SIG-M5 treated with dmso at 0.1 percent for 504 hours (cell line): ENCODE data around the gene HSD3B2.
A peak's percentile ranks its signal among the peaks of the same experiment; 100 is the strongest.
"Not testable (repeated sequence)": the region's sequence is repeated elsewhere in the genome, so short reads cannot be mapped to it uniquely, and the experiment has no call there.

ENCODE experiments used
- DNase-seq: peaks from one replicate; lab custom pipeline; 2025; ENCODE audit not compliant: unreplicated experiment; lab: John Stamatoyannopoulos, UW

Gene HSD3B2

GRCh38 chr1:119414950-119415349, at the start of gene HSD3B2:
TSS of gene HSD3B2 (plus strand) at chr1:119415150. CDS start at chr1:119415420, 270 bp downstream.
- no peak for DNase-seq

DNA sequence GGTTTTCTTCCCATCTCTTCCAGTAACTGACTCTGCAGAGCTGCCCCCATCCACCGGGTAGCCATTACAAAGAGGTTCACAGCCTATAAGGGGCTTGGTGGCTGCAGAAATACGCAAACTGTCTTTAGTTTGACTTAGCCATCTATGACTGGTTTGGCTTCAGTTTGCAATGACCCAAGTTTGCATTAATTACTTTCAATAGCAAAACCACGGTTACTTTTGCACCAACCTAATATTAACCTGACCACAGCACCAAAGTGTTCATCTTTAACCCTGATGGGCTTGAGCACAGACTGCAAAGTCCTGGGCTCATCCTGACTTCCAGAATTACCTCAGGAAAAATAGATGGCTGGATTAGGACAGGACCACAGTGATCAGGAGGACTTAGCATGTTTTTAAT, 48.5 kb upstream of the HSD3B2 start:
- no peak for DNase-seq

DNA sequence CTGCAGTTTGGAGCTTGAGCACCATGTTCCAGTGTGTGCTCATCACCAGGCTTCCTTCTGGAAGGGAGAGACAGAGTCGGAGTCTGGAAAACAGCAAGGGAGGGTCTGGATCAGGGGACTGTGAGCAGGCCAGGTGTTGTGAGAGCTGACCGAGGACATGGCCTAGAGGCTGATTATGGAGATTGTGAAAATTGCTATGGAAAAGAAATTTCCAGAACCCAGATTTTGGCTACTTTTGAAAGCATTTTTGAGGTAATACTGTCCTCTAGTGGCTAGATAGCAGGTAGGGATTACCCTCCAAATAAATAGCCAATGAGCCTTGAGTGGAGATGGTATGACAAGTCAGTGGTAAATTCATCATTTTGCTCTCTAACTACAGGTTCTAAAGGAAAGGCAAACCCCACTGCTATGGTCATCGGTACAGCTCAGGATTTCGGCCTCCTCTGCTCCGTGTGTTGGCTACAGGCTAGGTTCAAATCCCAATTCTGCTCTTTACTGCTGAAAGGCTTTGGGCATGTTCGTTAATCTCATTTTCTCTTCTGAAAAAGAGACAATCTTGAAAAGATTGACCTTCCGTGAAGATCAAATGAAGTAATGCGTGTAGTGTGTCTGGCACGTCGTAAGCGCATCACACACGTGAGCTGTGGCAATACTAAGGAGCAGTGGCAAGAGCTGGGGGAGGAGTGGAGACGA, 47.4 kb upstream of the HSD3B2 start:
- DNase-seq: peak; percentile 22

GRCh38 chr1:119368554-119368953, 46.4 kb upstream of the HSD3B2 start, which contains the start of gene HAO2:
TSS of gene HAO2 (plus strand) at chr1:119368785. CDS start at chr1:119381086, 12,301 bp downstream.
- no peak for DNase-seq

DNA sequence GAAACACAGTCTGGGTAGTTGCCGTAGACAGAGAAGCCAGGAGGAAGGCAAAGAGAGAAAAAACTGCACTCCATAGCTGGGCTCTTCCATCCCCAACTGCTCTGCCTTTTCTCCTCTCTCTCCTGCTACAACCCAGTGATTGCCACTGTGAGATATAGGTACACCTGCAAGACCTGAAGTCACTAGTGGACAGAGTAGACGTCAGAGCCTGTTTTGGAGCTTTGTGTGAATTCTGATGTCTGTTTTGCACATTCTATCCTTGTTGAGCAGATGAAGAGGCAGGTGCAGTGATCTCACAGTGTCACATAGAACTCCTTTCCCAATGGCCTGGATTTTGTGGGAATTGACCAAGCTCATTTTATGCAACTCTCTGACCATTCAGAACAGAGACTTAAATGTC, 44.2 kb upstream of the HSD3B2 start:
- DNase-seq: no peak

DNA sequence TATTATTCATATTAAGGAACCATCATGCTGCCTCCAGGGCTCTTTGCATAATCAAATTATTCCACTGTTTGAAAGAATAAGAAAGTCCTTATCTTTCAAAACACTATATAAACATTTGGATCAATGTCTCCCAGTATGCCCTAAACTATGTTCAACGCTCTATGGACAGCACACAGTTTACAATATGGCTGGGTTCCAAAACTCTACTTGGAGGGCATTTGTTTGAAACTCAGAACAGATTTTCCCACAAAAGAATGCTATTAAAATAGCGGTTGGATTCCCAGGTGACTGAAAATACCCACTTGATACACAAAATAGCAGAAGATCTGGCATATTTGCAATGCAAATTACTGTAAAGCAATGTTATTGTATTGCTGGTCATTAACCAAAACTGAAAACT, 43.1 kb upstream of the HSD3B2 start:
- no peak for DNase-seq

DNA sequence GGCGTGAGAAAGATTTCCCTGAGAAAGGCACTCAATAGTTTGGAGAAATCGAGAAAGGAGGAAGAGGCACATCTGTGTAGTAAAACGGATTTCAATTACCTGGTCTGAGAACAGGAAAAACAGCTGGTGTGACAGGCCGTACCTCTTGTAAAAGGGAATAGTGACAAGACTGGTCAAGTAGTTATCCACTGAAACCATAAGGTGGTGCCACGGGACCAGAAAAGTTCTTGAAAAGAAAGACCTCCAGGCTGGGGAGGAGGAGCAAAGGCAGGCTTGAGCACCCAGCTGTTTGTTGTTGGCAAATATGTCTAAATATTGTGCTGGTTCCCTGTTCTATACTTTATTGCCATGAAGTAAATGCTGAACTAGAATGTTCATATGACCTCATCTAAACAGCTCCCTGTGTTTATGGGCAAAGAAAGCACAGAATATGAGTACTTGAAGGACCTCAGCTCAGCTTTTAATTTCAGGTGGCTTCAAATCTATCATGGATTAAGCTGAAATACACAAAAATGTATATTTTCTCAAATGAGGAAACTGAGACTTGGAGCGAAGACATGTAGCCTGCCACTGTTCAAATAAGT, 42.4 kb upstream of the HSD3B2 start:
- DNase-seq: peak; percentile 47

DNA sequence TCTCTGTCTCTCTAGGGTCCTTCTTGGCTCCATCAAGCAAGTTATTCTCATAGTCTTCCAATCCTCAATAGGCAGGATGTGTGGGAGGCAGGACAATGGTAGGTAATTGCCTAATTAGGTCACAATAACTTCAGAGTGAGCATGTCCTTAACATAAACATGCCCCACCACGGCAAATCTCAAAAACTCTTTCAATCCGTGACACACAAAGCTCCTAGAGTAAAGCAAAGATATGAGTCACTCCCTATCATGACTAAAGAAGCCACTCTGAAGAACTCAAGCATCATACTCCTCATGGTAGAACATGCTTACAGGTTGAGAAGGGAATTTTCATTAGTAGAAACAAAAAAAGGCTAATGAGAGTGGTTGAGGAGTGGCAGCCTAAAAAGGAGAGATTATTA, 41.5 kb upstream of the HSD3B2 start:
- no peak for DNase-seq

DNA sequence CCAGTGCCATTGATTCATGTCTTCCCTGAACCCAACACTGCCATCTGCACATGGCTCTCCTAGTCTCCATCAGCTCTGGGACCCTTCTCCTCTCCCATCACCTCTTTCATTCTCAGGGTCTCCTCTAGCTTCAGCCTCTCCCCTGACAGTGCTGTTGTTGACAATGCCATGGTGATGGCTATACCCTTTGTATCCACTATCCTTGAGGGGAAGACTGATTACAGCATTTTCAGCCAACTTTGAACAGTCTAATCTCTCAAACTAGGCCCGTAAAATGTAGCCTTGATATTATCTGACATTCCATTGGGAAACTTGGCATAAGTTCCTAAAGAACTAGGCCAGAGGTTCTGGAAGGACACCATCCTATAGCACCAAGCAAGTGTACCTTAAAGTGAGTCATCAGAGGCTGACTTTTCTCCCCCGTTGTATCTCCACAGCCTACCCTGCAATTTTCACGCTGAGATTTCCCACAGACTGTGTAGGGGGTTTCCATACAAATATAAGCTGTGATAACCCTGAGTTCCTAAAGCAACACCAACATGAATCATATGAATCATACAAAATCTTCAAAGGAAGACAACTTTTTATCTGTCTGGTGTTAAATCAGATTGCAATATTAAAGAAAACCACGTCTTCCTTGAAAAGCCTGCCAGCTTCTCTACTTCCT, 40.6 kb upstream of the HSD3B2 start:
- DNase-seq: no peak

GRCh38 chr1:119375366-119375765, 39.6 kb upstream of the HSD3B2 start:
- DNase-seq: no peak

GRCh38 chr1:119376594-119376993, 38.4 kb upstream of the HSD3B2 start:
- no peak for DNase-seq

DNA sequence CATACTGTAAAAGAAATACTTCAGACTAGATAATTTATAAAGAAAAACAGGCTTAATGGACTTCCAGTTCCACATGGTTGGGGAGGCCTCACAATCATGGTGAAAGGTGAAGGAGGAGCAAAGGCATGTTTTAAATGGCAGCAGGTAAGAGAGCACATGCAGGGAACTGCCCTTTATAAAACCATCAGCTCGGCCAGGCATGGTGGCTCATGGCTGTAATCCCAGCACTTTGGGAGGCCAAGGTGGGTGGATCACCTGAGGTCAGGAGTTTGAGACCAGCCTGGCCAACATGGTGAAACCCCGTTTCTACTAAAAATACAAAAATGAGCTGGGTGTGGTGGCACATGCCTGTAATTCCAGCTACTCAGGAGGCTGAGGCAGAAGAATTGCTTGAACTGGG, 37.4 kb upstream of the HSD3B2 start:
- DNase-seq: not testable (repeated sequence)

DNA sequence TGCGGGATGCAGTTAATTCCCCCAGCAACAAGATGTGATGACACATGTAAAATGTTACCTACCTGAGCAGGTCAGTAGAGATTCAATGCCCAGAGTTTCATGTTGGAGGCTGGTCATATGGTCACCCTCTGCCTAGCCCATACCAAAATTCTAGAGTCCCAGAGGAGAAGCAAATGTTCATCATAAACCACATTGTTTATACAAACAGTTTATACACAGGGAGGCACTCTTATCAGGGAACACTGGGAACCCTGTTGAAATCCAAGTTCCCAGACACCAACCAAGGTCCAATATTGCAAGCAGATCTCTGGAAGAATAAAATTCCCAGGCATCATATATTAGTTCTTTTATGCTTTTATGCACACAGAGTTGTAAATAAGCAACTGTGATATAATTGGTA, 35.8 kb upstream of the HSD3B2 start:
- no peak for DNase-seq

DNA sequence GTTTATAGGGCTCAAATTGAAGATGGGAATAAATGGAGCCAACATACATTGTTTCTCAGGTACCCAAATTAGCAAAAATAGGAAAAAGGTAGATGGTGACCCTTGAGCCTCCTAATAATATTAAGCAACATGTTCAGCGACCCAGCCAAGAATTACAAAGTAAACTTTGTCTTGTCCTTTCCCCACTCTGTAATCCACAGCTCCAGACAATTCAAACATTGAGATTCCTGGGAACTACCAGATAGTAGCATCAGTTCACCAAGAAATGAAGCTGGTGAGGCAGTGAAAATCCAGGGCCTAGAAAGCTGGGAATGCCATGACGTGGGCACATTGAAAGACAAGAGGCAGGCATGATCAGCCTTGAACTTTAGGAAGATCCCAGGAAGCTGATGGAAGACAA, 34.6 kb upstream of the HSD3B2 start:
- no peak for DNase-seq

DNA sequence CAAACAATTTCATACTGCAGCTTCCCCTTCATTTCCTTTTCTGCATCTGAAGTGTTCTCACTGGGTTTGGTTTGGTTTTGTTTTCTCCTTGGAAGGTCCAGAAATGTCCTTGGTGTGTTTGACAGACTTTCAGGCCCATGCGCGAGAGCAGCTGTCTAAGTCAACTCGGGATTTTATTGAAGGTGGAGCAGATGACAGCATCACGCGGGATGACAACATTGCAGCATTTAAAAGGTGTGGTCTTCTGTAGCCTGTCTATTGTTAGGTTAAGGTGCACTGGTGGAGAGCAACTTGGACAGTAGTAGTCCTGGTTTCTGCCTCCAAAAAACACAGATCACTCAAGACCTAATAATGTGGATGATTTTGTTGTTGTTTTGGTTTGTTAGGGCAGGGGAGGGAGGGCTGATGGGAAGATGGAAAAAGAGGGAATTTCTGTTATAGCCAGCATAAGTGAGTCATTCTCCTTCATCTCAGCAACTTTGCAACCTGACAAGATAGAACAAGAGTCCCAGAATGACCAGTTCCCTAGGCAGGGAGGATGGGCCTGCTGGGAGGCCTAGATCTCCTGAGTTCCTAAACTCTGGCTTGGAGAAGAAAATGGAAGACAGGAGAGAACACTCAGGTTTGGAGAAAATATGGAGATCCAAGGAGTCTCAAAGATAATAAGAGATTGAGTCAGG, 33.8 kb upstream of the HSD3B2 start:
- no peak for DNase-seq

- no peak for DNase-seq
Observed at GRCh38 chr1:119384591-119384990, 30.4 kb upstream of the HSD3B2 start.

DNA sequence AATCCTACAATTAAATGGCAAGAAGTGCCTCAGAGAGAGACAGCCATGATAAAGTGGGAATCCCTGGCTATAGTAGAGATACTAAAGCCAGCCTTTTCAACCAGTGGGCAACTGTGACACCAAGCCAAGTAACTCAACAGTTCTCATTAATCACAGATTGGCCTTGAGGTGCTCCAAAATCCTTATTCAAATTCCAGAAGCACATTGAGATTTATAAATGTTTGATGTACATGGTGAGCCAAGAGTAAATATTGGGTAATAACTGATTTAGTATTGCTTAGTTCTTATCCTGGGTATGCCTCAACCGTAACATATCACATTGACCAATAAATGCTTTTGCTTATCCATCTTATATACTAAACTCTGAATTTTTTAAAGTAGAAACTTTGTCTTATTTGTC, 29.3 kb upstream of the HSD3B2 start:
- DNase-seq: no peak

GRCh38 chr1:119387858-119388257, 27.1 kb upstream of the HSD3B2 start:
- DNase-seq: no peak

DNA sequence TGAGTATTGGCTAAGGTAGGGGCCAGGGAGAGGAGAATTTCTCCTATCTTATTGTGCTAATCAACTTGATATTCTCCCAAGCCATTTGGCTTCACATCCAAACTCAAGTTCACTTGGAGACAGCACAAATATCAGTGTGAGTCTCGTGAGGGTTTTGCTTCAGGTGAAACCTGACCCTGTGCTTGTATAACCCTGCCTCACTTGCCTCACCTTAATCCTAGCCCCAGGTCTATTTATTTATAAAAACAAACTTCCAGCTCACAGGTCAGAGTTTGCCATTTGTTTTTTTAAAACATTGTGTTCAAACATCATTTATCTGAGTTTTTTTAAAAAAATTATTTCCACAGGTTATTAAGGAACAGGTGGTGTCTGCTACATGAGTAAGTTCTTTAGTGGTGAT, 26.5 kb upstream of the HSD3B2 start:
- DNase-seq: peak; percentile 7

- no peak for DNase-seq
Observed at GRCh38 chr1:119390526-119390925, 24.4 kb upstream of the HSD3B2 start.

GRCh38 chr1:119391749-119392148, 23.2 kb upstream of the HSD3B2 start:
- DNase-seq: no peak

DNA sequence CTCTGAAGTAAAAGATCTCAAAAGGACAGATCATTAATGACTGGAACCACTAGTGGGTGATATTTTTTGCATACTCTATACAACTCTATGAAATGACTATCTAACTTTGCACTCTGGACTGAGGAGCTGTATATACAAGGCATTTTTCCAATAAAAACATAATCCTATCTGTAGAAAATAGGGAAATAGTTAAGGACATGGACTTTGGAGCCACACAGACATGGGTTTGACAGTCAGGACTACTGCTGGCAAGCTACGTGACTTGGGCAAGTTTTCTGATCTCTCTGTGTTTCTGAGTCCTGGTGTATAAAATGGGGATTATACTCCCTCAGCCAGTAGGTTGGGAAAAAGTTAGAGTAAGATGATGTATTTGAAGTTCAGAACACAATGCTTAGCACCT, 20.9 kb upstream of the HSD3B2 start:
- no peak for DNase-seq
